WTC11 (cell line): Measurements from ENCODE around the gene SLC25A39. TPM values are rescaled to one million over a fixed set of nuclear protein-coding genes. Genes with fewer than 3 reads are reported as not detected.
"Not testable (repeated sequence)": the region's sequence is repeated elsewhere in the genome, so short reads cannot be mapped to it uniquely, and the experiment has no call there.

Experiments used
- ATAC-seq: fragments of 200-7000 bp; cut with Tn5 transposase; 2 replicates; pipeline ENCODE4 v1.10.0; 2021; ENCODE audit warnings: mild to moderate bottlenecking, moderate library complexity
- CTCF ChIA-PET: fragments of 300-600 bp; sonication (Branson Sonifier 250); formaldehyde crosslinking; loops from one replicate; lab custom pipeline; 2021; ENCODE audit warnings: antibody characterized with exemption; lab: Charles Lee
- POLR2A ChIA-PET: fragments of 350-600 bp; sonication (Branson Sonifier 250); formaldehyde crosslinking; loops from one replicate; lab custom pipeline; 2021; ENCODE audit warnings: antibody characterized with exemption; lab: Charles Lee
- DNase-seq: peaks from one replicate; pipeline ENCODE4 v3.0.0; 2021; ENCODE audit warnings: low spot score
- H3K27ac Mint-ChIP-seq: 2 replicates; pipeline ENCODE4 v1.8.0; 2021; ENCODE audit warnings: mixed read lengths
- H3K27me3 Mint-ChIP-seq: 2 replicates; pipeline ENCODE4 v1.8.0; 2021; ENCODE audit warnings: low read depth, mild to moderate bottlenecking, moderate library complexity, mixed read lengths
- H3K36me3 Mint-ChIP-seq: 2 replicates; pipeline ENCODE4 v1.8.0; 2021; ENCODE audit warnings: mixed read lengths
- H3K4me1 Mint-ChIP-seq: 2 replicates; pipeline ENCODE4 v1.8.0; 2022; ENCODE audit warnings: mixed read lengths
- H3K4me3 Mint-ChIP-seq: 2 replicates; pipeline ENCODE4 v1.8.0; 2021; ENCODE audit warnings: mild to moderate bottlenecking, moderate library complexity, mixed read lengths
- H3K9me3 Mint-ChIP-seq: 2 replicates; pipeline ENCODE4 v1.8.0; 2021; ENCODE audit warnings: mixed read lengths
- ZNF121 ChIP-seq: sonication (generic); formaldehyde crosslinking; IDR thresholded peaks from 2 replicates; pipeline ENCODE4 v1.8.0; 2023; ENCODE audit warnings: missing genetic modification reagents
- ZNF138 ChIP-seq: sonication (generic); formaldehyde crosslinking; conservative IDR thresholded peaks from 2 replicates; pipeline ENCODE4 v1.8.1; 2022; ENCODE audit warnings: mild to moderate bottlenecking, moderate library complexity, missing genetic modification reagents
- ZNF671 ChIP-seq: fragments of 250-450 bp; sonication (Bioruptor Pico); IDR thresholded peaks from 2 replicates; pipeline ENCODE4 v1.8.0; 2021; ENCODE audit warnings: mild to moderate bottlenecking
- total RNA-seq: library from RNA; stranded (reverse); gene quantifications from 3 replicates; pipeline ENCODE4 v1.2.3, GENCODE V29; 2021
- TF ChIP-seq, protein P1 (sequence below): sonication (generic); formaldehyde crosslinking; IDR thresholded peaks from 2 replicates; pipeline ENCODE4 v1.8.1; 2023; ENCODE audit warnings: mild to moderate bottlenecking, missing genetic modification reagents, borderline replicate concordance
- TF ChIP-seq, protein P2 (sequence below): sonication (generic); formaldehyde crosslinking; IDR thresholded peaks from 2 replicates; pipeline ENCODE4 v1.8.1; 2022; ENCODE audit warnings: mild to moderate bottlenecking, moderate library complexity, missing genetic modification reagents
- TF ChIP-seq, protein P3 (sequence below): fragments of 200-600 bp; IDR thresholded peaks from 2 replicates; pipeline ENCODE4 v1.8.0; 2022; ENCODE audit warnings: antibody characterized with exemption
- TF ChIP-seq, protein P4 (sequence below): sonication (generic); formaldehyde crosslinking; IDR thresholded peaks from 2 replicates; pipeline ENCODE4 v1.8.0; 2022; ENCODE audit warnings: mild to moderate bottlenecking, missing genetic modification reagents
- TF ChIP-seq, protein P5 (sequence below): sonication (generic); formaldehyde crosslinking; IDR thresholded peaks from 2 replicates; pipeline ENCODE4 v1.8.1; 2022; ENCODE audit warnings: low read depth, missing genetic modification reagents, borderline replicate concordance
- TF ChIP-seq, protein P6 (sequence below): sonication (generic); formaldehyde crosslinking; IDR thresholded peaks from 2 replicates; pipeline ENCODE4 v1.8.1; 2022; ENCODE audit warnings: low read depth, mild to moderate bottlenecking, moderate library complexity, missing genetic modification reagents, borderline replicate concordance
- TF ChIP-seq, protein P7 (sequence below): sonication (generic); formaldehyde crosslinking; IDR thresholded peaks from 2 replicates; pipeline ENCODE4 v1.8.0; 2022; ENCODE audit warnings: mild to moderate bottlenecking, missing genetic modification reagents

The SLC25A39 gene
- total RNA-seq, 1 experiment from 2014 or later: 271 TPM

DNA sequence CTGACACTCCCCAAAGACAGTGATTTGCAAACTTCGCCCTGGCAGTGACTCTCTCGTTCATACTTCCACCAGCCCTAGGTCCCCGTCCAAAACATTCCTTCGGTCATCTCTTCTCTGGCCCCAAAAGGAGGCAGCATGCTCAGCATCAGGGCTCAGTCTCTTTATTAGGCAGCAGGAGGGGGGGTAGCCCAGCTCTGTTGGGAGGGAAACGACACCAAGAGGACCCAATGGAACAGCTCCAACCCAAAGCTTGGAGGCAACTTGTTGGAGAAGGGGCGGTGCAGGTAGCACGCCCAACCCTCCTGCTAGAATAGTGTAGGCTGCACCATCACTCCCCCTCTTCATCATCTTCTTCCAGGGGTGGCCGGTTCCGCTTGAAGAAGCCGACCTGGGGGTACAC, 47.4 kb upstream of the SLC25A39 start (continued):
- TF ChIP-seq, protein P1, sequence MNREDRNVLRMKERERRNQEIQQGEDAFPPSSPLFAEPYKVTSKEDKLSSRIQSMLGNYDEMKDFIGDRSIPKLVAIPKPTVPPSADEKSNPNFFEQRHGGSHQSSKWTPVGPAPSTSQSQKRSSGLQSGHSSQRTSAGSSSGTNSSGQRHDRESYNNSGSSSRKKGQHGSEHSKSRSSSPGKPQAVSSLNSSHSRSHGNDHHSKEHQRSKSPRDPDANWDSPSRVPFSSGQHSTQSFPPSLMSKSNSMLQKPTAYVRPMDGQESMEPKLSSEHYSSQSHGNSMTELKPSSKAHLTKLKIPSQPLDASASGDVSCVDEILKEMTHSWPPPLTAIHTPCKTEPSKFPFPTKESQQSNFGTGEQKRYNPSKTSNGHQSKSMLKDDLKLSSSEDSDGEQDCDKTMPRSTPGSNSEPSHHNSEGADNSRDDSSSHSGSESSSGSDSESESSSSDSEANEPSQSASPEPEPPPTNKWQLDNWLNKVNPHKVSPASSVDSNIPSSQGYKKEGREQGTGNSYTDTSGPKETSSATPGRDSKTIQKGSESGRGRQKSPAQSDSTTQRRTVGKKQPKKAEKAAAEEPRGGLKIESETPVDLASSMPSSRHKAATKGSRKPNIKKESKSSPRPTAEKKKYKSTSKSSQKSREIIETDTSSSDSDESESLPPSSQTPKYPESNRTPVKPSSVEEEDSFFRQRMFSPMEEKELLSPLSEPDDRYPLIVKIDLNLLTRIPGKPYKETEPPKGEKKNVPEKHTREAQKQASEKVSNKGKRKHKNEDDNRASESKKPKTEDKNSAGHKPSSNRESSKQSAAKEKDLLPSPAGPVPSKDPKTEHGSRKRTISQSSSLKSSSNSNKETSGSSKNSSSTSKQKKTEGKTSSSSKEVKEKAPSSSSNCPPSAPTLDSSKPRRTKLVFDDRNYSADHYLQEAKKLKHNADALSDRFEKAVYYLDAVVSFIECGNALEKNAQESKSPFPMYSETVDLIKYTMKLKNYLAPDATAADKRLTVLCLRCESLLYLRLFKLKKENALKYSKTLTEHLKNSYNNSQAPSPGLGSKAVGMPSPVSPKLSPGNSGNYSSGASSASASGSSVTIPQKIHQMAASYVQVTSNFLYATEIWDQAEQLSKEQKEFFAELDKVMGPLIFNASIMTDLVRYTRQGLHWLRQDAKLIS: no peak
- TF ChIP-seq, protein P2, sequence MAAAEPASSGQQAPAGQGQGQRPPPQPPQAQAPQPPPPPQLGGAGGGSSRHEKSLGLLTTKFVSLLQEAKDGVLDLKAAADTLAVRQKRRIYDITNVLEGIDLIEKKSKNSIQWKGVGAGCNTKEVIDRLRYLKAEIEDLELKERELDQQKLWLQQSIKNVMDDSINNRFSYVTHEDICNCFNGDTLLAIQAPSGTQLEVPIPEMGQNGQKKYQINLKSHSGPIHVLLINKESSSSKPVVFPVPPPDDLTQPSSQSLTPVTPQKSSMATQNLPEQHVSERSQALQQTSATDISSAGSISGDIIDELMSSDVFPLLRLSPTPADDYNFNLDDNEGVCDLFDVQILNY (CRISPR knock-in tag): no peak
- TF ChIP-seq, protein P3, sequence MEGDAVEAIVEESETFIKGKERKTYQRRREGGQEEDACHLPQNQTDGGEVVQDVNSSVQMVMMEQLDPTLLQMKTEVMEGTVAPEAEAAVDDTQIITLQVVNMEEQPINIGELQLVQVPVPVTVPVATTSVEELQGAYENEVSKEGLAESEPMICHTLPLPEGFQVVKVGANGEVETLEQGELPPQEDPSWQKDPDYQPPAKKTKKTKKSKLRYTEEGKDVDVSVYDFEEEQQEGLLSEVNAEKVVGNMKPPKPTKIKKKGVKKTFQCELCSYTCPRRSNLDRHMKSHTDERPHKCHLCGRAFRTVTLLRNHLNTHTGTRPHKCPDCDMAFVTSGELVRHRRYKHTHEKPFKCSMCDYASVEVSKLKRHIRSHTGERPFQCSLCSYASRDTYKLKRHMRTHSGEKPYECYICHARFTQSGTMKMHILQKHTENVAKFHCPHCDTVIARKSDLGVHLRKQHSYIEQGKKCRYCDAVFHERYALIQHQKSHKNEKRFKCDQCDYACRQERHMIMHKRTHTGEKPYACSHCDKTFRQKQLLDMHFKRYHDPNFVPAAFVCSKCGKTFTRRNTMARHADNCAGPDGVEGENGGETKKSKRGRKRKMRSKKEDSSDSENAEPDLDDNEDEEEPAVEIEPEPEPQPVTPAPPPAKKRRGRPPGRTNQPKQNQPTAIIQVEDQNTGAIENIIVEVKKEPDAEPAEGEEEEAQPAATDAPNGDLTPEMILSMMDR: no peak
- TF ChIP-seq, protein P4, sequence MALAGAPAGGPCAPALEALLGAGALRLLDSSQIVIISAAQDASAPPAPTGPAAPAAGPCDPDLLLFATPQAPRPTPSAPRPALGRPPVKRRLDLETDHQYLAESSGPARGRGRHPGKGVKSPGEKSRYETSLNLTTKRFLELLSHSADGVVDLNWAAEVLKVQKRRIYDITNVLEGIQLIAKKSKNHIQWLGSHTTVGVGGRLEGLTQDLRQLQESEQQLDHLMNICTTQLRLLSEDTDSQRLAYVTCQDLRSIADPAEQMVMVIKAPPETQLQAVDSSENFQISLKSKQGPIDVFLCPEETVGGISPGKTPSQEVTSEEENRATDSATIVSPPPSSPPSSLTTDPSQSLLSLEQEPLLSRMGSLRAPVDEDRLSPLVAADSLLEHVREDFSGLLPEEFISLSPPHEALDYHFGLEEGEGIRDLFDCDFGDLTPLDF (CRISPR knock-in tag): no peak
- TF ChIP-seq ZNF138 (CRISPR knock-in tag): no peak
- TF ChIP-seq ZNF671 (CRISPR knock-in tag): no peak
- TF ChIP-seq, protein P5, sequence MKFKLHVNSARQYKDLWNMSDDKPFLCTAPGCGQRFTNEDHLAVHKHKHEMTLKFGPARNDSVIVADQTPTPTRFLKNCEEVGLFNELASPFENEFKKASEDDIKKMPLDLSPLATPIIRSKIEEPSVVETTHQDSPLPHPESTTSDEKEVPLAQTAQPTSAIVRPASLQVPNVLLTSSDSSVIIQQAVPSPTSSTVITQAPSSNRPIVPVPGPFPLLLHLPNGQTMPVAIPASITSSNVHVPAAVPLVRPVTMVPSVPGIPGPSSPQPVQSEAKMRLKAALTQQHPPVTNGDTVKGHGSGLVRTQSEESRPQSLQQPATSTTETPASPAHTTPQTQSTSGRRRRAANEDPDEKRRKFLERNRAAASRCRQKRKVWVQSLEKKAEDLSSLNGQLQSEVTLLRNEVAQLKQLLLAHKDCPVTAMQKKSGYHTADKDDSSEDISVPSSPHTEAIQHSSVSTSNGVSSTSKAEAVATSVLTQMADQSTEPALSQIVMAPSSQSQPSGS: no peak
- TF ChIP-seq, protein P6, sequence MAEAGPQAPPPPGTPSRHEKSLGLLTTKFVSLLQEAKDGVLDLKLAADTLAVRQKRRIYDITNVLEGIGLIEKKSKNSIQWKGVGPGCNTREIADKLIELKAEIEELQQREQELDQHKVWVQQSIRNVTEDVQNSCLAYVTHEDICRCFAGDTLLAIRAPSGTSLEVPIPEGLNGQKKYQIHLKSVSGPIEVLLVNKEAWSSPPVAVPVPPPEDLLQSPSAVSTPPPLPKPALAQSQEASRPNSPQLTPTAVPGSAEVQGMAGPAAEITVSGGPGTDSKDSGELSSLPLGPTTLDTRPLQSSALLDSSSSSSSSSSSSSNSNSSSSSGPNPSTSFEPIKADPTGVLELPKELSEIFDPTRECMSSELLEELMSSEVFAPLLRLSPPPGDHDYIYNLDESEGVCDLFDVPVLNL (CRISPR knock-in tag): no peak
- no peak for TF ChIP-seq ZNF121 (CRISPR knock-in tag)
- TF ChIP-seq, protein P7, sequence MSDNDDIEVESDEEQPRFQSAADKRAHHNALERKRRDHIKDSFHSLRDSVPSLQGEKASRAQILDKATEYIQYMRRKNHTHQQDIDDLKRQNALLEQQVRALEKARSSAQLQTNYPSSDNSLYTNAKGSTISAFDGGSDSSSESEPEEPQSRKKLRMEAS (CRISPR knock-in tag): no peak

DNA sequence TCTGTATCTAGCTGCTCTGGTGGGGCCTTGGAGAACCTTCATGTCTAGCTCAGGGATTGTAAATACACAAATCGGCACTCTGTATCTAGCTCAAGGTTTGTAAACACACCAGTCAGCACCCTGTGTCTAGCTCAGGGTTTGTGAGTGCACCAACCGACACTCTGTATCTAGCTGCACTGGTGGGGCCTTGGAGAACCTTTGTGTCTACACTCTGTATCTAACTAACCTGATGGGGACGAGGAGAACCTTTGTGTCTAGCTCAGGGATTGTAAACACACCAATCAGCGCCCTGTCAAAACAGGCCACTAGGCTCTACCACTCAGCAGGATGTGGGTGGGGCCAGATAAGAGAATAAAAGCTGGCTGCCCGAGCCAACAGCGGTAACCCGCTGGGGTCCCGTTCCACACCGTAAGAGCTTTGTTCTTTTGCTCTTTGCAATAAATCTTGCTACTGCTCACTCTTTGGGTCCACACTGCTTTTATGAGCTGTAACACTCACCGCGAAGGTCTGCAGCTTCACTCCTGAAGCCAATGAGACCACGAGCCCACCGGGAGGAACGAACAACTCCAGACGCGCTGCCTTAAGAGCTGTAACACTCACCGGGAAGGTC, 44.9 kb upstream of the SLC25A39 start:
- Mint-ChIP-seq H3K27me3 (peaks cover 40% of the 10 kb centered on the region), H3K4me1 (peaks cover 18% of the 10 kb centered on the region)
- DNase-seq, H3K27ac Mint-ChIP-seq, POLR2A ChIA-PET, ATAC-seq, H3K36me3 Mint-ChIP-seq, H3K9me3 Mint-ChIP-seq, H3K4me3 Mint-ChIP-seq: not testable (repeated sequence)
- CTCF ChIA-PET: interaction anchor here (0.5 to 4.8 kb wide), 4 partner anchors 15 to 154 kb away, joined by 3 to 26 read pairs (median 8); no protein-coding TSS in a partner anchor

DNA sequence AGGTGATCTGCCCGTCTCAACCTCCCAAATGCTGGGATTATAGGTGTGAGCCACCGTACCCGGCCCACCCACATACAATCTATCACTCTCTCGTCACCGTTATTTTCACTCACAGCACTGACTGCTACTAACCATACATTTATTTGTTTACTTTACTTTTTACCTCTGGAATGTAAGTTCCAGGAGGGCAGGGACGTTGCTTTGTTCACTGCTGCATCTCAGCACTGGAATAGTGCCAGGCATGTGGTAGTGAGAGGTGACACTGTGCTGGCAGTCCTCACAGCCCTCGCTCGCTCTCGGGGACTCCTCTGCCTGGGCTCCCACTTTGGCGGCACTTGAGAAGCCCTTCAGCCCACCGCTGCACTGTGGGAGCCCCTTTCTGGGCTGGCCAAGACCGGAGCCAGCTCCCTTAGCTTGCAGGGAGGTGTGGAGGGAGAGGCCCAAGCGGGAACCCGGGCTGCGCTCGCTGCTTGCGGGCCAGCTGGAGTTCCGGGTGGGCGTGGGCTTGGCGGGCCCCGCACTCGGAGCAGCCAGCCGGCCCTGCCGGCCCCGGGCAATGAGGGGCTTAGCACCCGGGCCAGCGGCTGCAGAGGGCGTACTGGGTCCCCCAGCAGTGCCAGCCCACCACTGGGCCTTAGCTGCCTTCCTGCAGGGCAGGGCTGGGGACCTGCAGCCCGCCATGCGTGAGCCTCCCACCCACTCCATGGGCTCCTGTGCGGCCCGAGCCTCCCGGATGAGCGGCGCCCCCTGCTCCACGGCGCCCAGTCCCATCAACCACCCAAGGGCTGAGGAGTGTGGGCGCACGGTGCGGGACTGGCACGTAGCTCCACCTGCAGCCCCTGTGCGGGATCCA, 44.0 kb upstream of the SLC25A39 start:
- H3K36me3 Mint-ChIP-seq, ATAC-seq, H3K9me3 Mint-ChIP-seq, H3K27ac Mint-ChIP-seq, H3K4me3 Mint-ChIP-seq, DNase-seq: not testable (repeated sequence)
- CTCF ChIA-PET: interaction anchor here (1.6 to 4.8 kb wide), 4 partner anchors 14 to 158 kb away, joined by 7 to 26 read pairs (median 9); no protein-coding TSS in a partner anchor
- peaks cover 13% of the 10 kb centered on the region for H3K4me1 Mint-ChIP-seq
- H3K27me3 Mint-ChIP-seq: peaks cover 47% of the 10 kb centered on the region
- POLR2A ChIA-PET: interaction anchor here (0.6 kb wide), 1 partner anchor 198 kb away, joined by 8 read pairs; no protein-coding TSS in a partner anchor
